ENCODE results near the gene TTLL1.
A peak's percentile ranks its signal among the peaks of the same experiment; 100 is the strongest.

The TTLL1 gene

GRCh38 chr22:43077121-43077877 lies 11.9 kb downstream of the TTLL1 start:
- no peak for TF ChIP-seq CTCF (IDR thresholded peaks at IDR 0.05; ENCODE audit: control insufficient read depth, extremely low read depth, insufficient read depth)
- DNase-seq (ENCODE audit: low read depth), result no peak
- H3K4me3 ChIP-seq (ENCODE audit: low read depth, low read length), result no peak overlapping the region

GRCh38 chr22:43066844-43067385 lies 22.3 kb downstream of the TTLL1 start:
- no peak for DNase-seq (ENCODE audit: low read depth)
- TF ChIP-seq CTCF (IDR thresholded peaks at IDR 0.05; ENCODE audit: control insufficient read depth, extremely low read depth, insufficient read depth), result no peak
- H3K4me3 ChIP-seq (ENCODE audit: low read depth, low read length), result no peak overlapping the region

GRCh38 chr22:43066134-43066533 lies 23.1 kb downstream of the TTLL1 start:
- TF ChIP-seq CTCF (IDR thresholded peaks at IDR 0.05; ENCODE audit: control insufficient read depth, extremely low read depth, insufficient read depth), result no peak
- DNase-seq (ENCODE audit: low read depth), result no peak

GRCh38 chr22:43060183-43060582 lies 29.0 kb downstream of the TTLL1 start:
- DNase-seq (ENCODE audit: low read depth), result no peak
- TF ChIP-seq CTCF (IDR thresholded peaks at IDR 0.05; ENCODE audit: control insufficient read depth, extremely low read depth, insufficient read depth), result peak; percentile 56
- no peak overlapping the region for H3K4me3 ChIP-seq (ENCODE audit: low read depth, low read length)

More at GRCh38 chr22:43066134-43066533, 23.1 kb downstream of the TTLL1 start:
- H3K4me3 ChIP-seq (ENCODE audit: low read depth, low read length), result no peak overlapping the region

- TF ChIP-seq CTCF (IDR thresholded peaks at IDR 0.05; ENCODE audit: control insufficient read depth, extremely low read depth, insufficient read depth), result no peak
- no peak for DNase-seq (ENCODE audit: low read depth)
- H3K4me3 ChIP-seq (ENCODE audit: low read depth, low read length), result no peak overlapping the region
Observed at GRCh38 chr22:43057641-43058040, 31.6 kb downstream of the TTLL1 start.

- no peak for DNase-seq (ENCODE audit: low read depth)
- H3K4me3 ChIP-seq (ENCODE audit: low read depth, low read length), result no peak overlapping the region
- TF ChIP-seq CTCF (IDR thresholded peaks at IDR 0.05; ENCODE audit: control insufficient read depth, extremely low read depth, insufficient read depth), result peak; percentile 26; the same call in 1 of the 2 replicates
Observed at GRCh38 chr22:43053176-43053575, 36.0 kb downstream of the TTLL1 start.

Data from LNCaP clone FGC (cell line).